Measurements from ENCODE around the gene ZNF749. TPM values are rescaled to one million over a fixed set of nuclear protein-coding genes. Genes with fewer than 3 reads are reported as not detected.

The ZNF749 gene
- total and polyA plus RNA-seq, 2 of the 8 experiments (the other 6 are each of a cell fraction or from before 2014, with no cell fraction given) = 15.2 to 24.4 TPM

GRCh38 chr19:57389730-57390598, 45.2 kb upstream of the ZNF749 start, which contains the start of gene ZNF548 (continued):
- TF ChIP-seq POU5F1 (IDR thresholded peaks at IDR 0.05; ENCODE audit: low read depth, low read length) (no peak), GABPA (IDR thresholded peaks at IDR 0.05; ENCODE audit: borderline replicate concordance, insufficient read depth, low read length) (peak; percentile 90; the same call in 1 of the 2 replicates), EP300 (IDR thresholded peaks at IDR 0.05; ENCODE audit: borderline replicate concordance in 1 of 2, low read depth in 2 of 2, low read length in 2 of 2) (peak in 1 of 2 experiments; percentile 60; a peak in 1 of 3 replicates), TAF1 (IDR thresholded peaks at IDR 0.05; ENCODE audit: low read depth, low read length) (peak; percentile 72), GTF2F1 (IDR thresholded peaks at IDR 0.05; ENCODE audit: borderline replicate concordance, low read depth, low read length) (no peak), TBP (IDR thresholded peaks at IDR 0.05; ENCODE audit: low read depth, low read length) (no peak; the same call in 1 of the 2 replicates), HDAC6 (IDR thresholded peaks at IDR 0.05; ENCODE audit: low read depth, low read length) (no peak), KDM5A (IDR thresholded peaks at IDR 0.05; ENCODE audit: low read length) (no peak), RNF2 (IDR thresholded peaks at IDR 0.05; ENCODE audit: borderline replicate concordance, low read depth, low read length, missing control alignments, poor library complexity, severe bottlenecking) (no peak)
